SK-N-MC (cell line): ENCODE measurements around the gene HDAC4.

Source experiments
- EZH2 ChIP-seq: fragments of 200-600 bp; sonication (generic); IDR thresholded peaks from one replicate; pipeline ENCODE4 v1.6.1; 2017; ENCODE audit warnings: antibody characterized with exemption
- POLR2AphosphoS5 ChIP-seq: IDR thresholded peaks from 2 replicates; pipeline ENCODE4 v1.6.1; 2012; ENCODE audit warnings: mild to moderate bottlenecking, low read depth, low read length, borderline replicate concordance

- TF ChIP-seq EZH2 (no peak), POLR2AphosphoS5 (no peak)
Observed at GRCh38 chr2:239177908-239178307, 222.9 kb downstream of the HDAC4 start.
